SH-SY5Y (cell line): ENCODE results near the gene PIK3C2G.

Source experiments
- GATA2 ChIP-seq: IDR thresholded peaks from 2 replicates; pipeline ENCODE4 v1.6.1; 2011; ENCODE audit warnings: mild to moderate bottlenecking, low read depth, low read length
- GATA3 ChIP-seq: IDR thresholded peaks from 2 replicates; pipeline ENCODE4 v1.6.1; 2011; ENCODE audit warnings: low read depth, mild to moderate bottlenecking, low read length, moderate library complexity

GRCh38 chr12:18583655-18584054 is 322.3 kb downstream of the PIK3C2G start:
- no peak for TF ChIP-seq GATA2
- TF ChIP-seq GATA3 = no peak
